HL-60 (cell line): Measurements from ENCODE around the gene TRDMT1.

ENCODE experiments used
- DNase-seq, 2 experiments: peaks; one replicate each; pipeline ENCODE4 v3.0.0-alpha.2; 2010 to 2020; ENCODE audit warnings: low read depth in 1 of 2, low spot score in 1 of 2
- H3K27ac ChIP-seq: fragments of 250-450 bp; sonication (Bioruptor Pico); replicated peaks from 2 replicates; pipeline ENCODE4 v1.5.1; 2020; ENCODE audit warnings: mild to moderate bottlenecking, moderate library complexity
- H3K27me3 ChIP-seq: fragments of 250-450 bp; sonication (Bioruptor Pico); 2 replicates; pipeline ENCODE4 v1.5.1; 2021; ENCODE audit warnings: mild to moderate bottlenecking, moderate library complexity; ENCODE audit not compliant: insufficient read depth, poor library complexity, severe bottlenecking
- H3K4me3 ChIP-seq: replicated peaks from 2 replicates; pipeline ENCODE4 v1.5.1; 2011; ENCODE audit warnings: mild to moderate bottlenecking, control low read depth, low read length; ENCODE audit not compliant: insufficient read depth
- CTCF ChIP-seq: IDR thresholded peaks from one replicate; pipeline ENCODE4 v1.5.1; 2011; ENCODE audit warnings: low read length, control low read depth, inconsistent platforms; ENCODE audit not compliant: insufficient read depth
- GABPA ChIP-seq: IDR thresholded peaks from 2 replicates; pipeline ENCODE4 v1.6.1; 2012; ENCODE audit warnings: low read depth
- POLR2AphosphoS5 ChIP-seq: IDR thresholded peaks from 2 replicates; pipeline ENCODE4 v1.6.1; 2012; ENCODE audit warnings: low read depth
- REST ChIP-seq: IDR thresholded peaks from 2 replicates; pipeline ENCODE4 v1.6.1; 2012; ENCODE audit warnings: low read depth; ENCODE audit not compliant: insufficient replicate concordance
- SPI1 ChIP-seq: IDR thresholded peaks from 2 replicates; pipeline ENCODE4 v1.6.1; 2012; ENCODE audit warnings: low read depth, mild to moderate bottlenecking, borderline replicate concordance

The TRDMT1 gene

GRCh38 chr10:17113346-17113745 lies 88.1 kb downstream of the TRDMT1 start:
- no peak for DNase-seq

GRCh38 chr10:17112566-17112965 lies 88.9 kb downstream of the TRDMT1 start:
- DNase-seq, result no peak

More at GRCh38 chr10:17113346-17113745, 88.1 kb downstream of the TRDMT1 start:
- TF ChIP-seq POLR2AphosphoS5 (no peak), GABPA (no peak), CTCF (no peak), REST (no peak), SPI1 (no peak)
- no peaks in the 10 kb centered on the region for H3K27me3 ChIP-seq
- no peak overlapping the region for H3K4me3 ChIP-seq
- no peak overlapping the region for H3K27ac ChIP-seq

More at GRCh38 chr10:17112566-17112965, 88.9 kb downstream of the TRDMT1 start:
- H3K27me3 ChIP-seq, result no peaks in the 10 kb centered on the region
- no peak for TF ChIP-seq POLR2AphosphoS5
- TF ChIP-seq SPI1, result no peak
- TF ChIP-seq CTCF, result no peak
- TF ChIP-seq REST, result no peak
- no peak overlapping the region for H3K27ac ChIP-seq
- H3K4me3 ChIP-seq, result no peak overlapping the region
